ENCODE results near the gene AP1AR.

The AP1AR gene

DNA sequence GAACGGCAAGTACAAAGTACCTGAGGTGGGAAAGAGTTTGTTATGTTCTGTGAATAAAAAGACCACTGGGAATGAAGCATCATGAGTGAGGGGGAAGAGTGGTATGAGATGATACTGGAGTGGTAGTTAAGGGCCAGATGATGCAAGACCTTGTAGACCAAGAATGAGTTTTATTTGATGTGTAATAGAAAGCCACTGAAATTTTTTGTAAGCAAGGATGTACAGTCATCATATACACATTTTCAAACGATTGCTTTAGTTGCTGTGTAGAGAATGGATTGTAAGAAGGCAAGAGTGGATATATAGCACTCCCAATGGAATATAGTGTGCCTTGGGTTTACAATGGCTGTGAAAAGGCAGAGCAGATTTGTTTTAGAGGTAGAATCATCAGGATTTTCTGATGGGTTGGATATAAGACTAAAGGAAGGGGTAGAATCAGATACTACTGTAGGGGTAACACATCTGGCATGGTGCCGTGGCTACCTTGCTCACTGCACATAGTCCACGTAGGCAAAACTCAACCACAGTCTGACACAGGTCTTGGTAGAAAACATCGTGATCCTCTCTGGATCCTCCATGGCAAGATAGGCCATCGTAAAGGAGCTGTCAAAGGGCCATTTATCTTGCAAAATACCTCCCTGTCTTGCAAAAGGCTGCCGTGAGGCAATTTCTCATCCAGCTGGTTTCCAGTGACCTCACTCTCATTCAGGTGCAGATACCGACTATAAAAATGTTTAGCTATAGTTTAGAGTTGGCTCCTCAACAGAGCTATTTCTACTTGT is 39.2 kb downstream of the AP1AR start:
- Histone ChIP-seq H3K27me3 (no peaks in the 10 kb centered on the region), H3K4me3 (no peak overlapping the region), H3K4me2 (no peak overlapping the region; a peak in 1 of 22 replicates), H4K20me1 (peaks cover 0 to 32% (median 0%) of the 10 kb centered on the region in 11 experiments; a peak in 5 of 22 replicates), H3K27ac (peak overlapping the region in 3 of 11 experiments; percentile 6 to 24 (median 10); a peak in 1 of 22 replicates), H3K4me1 (peaks cover 0 to 13% (median 0%) of the 10 kb centered on the region in 10 experiments; a peak in 7 of 20 replicates), H3K36me3 (peaks cover 31 to 66% (median 50%) of the 10 kb centered on the region in 11 experiments), H3K9me3 (replicated peaks in 1 of 11) (no peaks in the 10 kb centered on the region), H3K9ac (no peak overlapping the region)
- TF ChIP-seq Cebpa-rat (IDR thresholded peaks at IDR 0.05): no peak

DNA sequence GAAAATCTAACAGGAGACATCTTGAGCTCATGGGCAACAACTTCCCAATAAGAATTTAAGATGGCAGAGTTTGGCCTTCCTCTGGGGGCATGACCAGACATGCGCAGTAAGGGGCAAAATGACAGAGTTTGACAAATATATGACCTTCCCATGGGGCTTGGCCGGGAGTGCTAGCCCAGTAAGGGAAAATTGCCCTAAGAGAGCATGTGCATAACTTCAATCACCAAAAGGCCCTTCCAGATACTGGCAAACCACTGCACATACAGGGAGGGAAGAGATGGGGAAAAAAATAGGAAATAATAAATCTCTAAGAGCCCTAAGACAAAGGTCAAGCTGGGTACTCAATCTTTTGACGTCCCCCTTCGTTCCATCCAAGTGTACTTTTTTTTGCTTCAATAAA is 40.7 kb downstream of the AP1AR start:
- Histone ChIP-seq H3K27ac (no peak overlapping the region), H3K9ac (no peak overlapping the region), H3K9me3 (replicated peaks in 1 of 11) (no peaks in the 10 kb centered on the region; a peak in 1 of 22 replicates), H3K36me3 (peaks cover 41 to 70% (median 58%) of the 10 kb centered on the region in 11 experiments), H3K4me2 (no peak overlapping the region), H3K4me3 (no peak overlapping the region), H4K20me1 (peaks cover 0 to 46% (median 4%) of the 10 kb centered on the region in 11 experiments; a peak in 7 of 22 replicates), H3K27me3 (no peaks in the 10 kb centered on the region), H3K4me1 (peaks cover 0 to 13% (median 3%) of the 10 kb centered on the region in 10 experiments; a peak in 9 of 20 replicates)
- no peak for TF ChIP-seq Cebpa-rat (IDR thresholded peaks at IDR 0.05)

DNA sequence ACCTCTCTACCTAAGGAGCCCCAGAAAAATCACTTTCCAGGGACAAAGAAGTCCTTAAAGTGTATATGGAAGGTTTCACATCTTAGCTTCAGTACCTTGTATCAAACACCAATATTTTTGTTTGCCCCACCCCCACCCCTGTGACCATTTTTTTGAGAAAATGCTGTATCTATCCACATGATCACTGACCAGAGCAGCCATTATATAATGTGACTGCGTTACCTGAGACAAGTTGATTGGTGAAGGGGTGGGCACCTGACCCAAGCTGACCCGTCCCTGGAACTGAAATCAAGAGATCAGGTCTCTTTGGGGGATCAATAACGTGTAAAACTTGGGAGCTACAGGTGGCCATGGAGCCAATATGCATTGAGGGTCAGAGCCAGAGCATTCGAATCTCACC is 43.4 kb downstream of the AP1AR start:
- Histone ChIP-seq H3K27ac (no peak overlapping the region), H3K27me3 (no peaks in the 10 kb centered on the region), H3K9ac (no peak overlapping the region), H3K9me3 (replicated peaks in 1 of 11) (no peaks in the 10 kb centered on the region; a peak in 1 of 22 replicates), H3K4me1 (peaks cover 12 to 30% (median 24%) of the 10 kb centered on the region in 10 experiments), H3K4me2 (no peak overlapping the region), H3K4me3 (no peak overlapping the region), H4K20me1 (peaks cover 0 to 72% (median 5%) of the 10 kb centered on the region in 11 experiments; a peak in 11 of 22 replicates), H3K36me3 (peaks cover 42 to 69% (median 55%) of the 10 kb centered on the region in 11 experiments)
- TF ChIP-seq Cebpa-rat (IDR thresholded peaks at IDR 0.05): no peak

DNA sequence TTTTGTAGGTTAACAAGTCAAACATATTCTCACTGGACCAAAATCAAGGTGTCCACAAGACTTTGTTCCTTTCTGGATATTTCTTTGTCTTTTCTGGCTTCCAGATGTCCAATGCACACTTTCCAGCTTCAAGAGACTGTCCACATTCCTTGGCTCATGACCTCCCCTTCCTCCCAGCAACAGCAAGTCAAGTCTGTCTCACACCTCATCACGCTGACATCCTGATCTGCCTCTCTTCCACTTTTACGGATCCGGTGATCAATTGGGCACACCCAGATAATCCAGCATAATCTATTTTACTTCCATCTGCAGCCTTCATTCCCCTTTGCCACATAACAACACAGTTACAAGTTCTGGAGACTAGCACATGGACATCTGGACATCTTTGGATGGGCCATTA is 44.5 kb downstream of the AP1AR start:
- H4K20me1 ChIP-seq: peaks cover 0 to 78% (median 8%) of the 10 kb centered on the region in 11 experiments; a peak in 11 of 22 replicates
- no peaks in the 10 kb centered on the region for H3K27me3 ChIP-seq
- H3K4me2 ChIP-seq: peak overlapping the region in 1 of 11 experiments; percentile 11; a peak in 1 of 22 replicates
- TF ChIP-seq Cebpa-rat (IDR thresholded peaks at IDR 0.05): no peak
- no peaks in the 10 kb centered on the region; a peak in 1 of 22 replicates for H3K9me3 ChIP-seq (replicated peaks in 1 of 11)
- H3K4me1 ChIP-seq: peaks cover 23 to 40% (median 35%) of the 10 kb centered on the region in 10 experiments
- H3K36me3 ChIP-seq: peaks cover 43 to 67% (median 55%) of the 10 kb centered on the region in 11 experiments
- no peak overlapping the region for H3K27ac ChIP-seq
- no peak overlapping the region for H3K9ac ChIP-seq
- H3K4me3 ChIP-seq: no peak overlapping the region

DNA sequence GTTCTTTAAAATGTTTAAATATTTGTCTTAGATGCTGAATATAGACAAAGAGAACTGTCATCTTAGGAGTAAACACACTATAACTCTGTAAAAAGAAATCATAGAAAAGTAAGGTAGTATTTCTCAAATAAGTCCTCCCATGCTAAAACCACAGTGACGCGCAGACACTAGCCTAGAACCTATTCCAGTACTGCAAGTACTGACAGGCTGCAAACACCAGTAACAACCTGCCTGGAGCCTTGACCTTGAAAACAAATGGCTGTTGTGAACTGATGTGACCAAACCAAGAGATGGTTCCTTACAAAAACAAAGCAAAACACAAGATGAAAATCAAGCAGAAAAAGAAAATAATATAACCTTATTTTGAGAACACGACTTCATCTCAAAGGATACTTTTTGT is 45.6 kb downstream of the AP1AR start:
- H3K4me3 ChIP-seq: no peak overlapping the region
- H3K36me3 ChIP-seq: peaks cover 39 to 76% (median 64%) of the 10 kb centered on the region in 11 experiments
- no peak for TF ChIP-seq Cebpa-rat (IDR thresholded peaks at IDR 0.05)
- H3K27ac ChIP-seq: no peak overlapping the region
- peaks cover 6 to 10% (median 8%) of the 10 kb centered on the region in 11 experiments; a peak in 20 of 22 replicates for H3K9me3 ChIP-seq (replicated peaks in 1 of 11)
- no peaks in the 10 kb centered on the region for H3K27me3 ChIP-seq
- peaks cover 30 to 50% (median 43%) of the 10 kb centered on the region in 10 experiments for H3K4me1 ChIP-seq
- H3K4me2 ChIP-seq: no peak overlapping the region; a peak in 2 of 22 replicates
- no peak overlapping the region for H3K9ac ChIP-seq
- H4K20me1 ChIP-seq: peaks cover 0 to 87% (median 8%) of the 10 kb centered on the region in 11 experiments; a peak in 11 of 22 replicates

DNA sequence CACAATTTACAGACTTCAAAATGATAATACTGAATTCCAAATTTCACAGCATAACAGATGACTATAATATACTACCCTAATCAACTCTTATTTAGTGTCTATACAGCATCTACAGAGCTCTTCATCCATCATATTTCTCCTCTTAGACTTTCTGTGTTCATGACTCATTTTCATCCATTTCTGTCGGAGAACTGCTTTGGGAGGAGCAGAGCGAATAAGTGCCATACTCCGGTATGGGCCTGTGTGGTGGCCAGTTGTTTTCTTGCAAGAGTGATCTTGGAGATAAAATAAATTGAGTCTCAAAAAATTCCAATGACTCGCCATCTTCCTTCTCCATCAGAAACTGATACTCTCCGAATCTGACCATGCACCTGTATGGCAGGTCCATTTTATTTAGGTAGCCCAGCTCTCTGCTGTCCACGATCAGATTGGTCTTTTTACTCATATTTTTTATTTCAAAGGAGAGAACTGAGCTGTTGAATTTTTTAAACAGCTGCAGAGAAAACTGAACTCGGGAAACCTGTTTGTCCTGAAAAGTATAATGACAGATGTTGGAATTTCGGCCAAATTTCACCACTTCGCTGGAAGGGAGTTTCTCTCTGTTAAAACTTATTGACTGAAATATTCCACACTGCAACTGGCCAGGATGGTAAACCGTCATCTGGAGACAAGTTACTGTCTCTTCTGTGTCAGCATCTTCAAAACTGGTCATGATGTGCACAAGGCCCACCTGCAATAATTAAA is 46.3 kb downstream of the AP1AR start:
- Histone ChIP-seq H3K4me1 (peaks cover 34 to 57% (median 48%) of the 10 kb centered on the region in 10 experiments), H3K9ac (no peak overlapping the region), H4K20me1 (peaks cover 0 to 90% (median 8%) of the 10 kb centered on the region in 11 experiments; a peak in 11 of 22 replicates), H3K36me3 (peaks cover 37 to 78% (median 66%) of the 10 kb centered on the region in 11 experiments), H3K27ac (peak overlapping the region in 8 of 11 experiments; percentile 11 to 87 (median 70); a peak in 13 of 22 replicates), H3K27me3 (no peaks in the 10 kb centered on the region), H3K9me3 (replicated peaks in 1 of 11) (peaks cover 7 to 17% (median 14%) of the 10 kb centered on the region in 11 experiments; a peak in 20 of 22 replicates), H3K4me3 (no peak overlapping the region), H3K4me2 (peak overlapping the region in 7 of 11 experiments; percentile 11 to 93 (median 20); a peak in 10 of 22 replicates)
- TF ChIP-seq Cebpa-rat (IDR thresholded peaks at IDR 0.05): no peak

DNA sequence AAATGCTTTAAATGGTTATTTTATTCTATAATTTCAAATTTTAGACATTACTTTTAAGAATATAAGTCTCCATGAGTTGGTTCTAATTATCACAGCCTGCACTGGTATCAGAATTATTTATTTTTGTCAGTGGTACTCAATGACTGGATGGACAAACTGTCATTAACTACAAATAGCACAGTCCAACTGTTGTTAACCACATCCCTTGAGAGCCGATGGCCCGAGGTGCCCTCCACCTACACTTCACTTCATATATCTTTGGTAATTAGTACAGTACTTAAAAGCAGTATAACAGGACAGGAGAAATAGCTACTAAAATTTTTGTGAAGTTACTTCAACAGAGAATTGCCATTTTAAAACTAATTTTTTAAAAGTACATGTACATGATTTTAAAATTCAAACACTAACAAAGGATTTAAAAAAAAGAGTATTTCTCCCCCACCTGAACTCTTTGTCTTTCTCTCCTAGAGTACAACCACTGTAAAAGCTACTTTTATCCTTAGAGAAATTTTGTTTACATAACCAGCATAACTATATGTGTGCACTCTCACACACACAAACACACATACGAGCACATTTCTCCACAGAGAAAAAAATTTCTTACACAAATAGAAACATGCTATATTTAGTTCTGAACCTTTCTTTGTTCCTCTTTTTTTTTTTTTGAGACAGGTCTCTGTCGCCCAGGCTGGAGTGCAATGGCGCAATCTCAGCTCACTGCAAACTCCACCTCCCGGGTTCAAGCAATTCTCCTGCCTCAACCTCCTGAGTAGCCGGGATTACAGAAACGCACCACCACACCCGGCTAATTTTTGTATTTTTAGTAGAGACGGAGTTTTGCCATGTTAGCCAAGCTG is 47.7 kb downstream of the AP1AR start:
- H3K4me1 ChIP-seq: peaks cover 42 to 70% (median 57%) of the 10 kb centered on the region in 10 experiments
- peaks cover 7 to 17% (median 15%) of the 10 kb centered on the region in 11 experiments; a peak in 20 of 22 replicates for H3K9me3 ChIP-seq (replicated peaks in 1 of 11)
- H3K27me3 ChIP-seq: no peaks in the 10 kb centered on the region
- peaks cover 0 to 97% (median 12%) of the 10 kb centered on the region in 11 experiments; a peak in 12 of 22 replicates for H4K20me1 ChIP-seq
- H3K4me2 ChIP-seq: peak overlapping the region; percentile 79 to 93 (median 89)
- H3K4me3 ChIP-seq: peak overlapping the region; percentile 42 to 86 (median 51)
- TF ChIP-seq Cebpa-rat (IDR thresholded peaks at IDR 0.05): peak in 9 of 11 experiments; percentile 65 to 87 (median 79); a peak in 16 of 22 replicates
- peaks cover 37 to 72% (median 57%) of the 10 kb centered on the region in 11 experiments for H3K36me3 ChIP-seq
- H3K27ac ChIP-seq: peak overlapping the region; percentile 14 to 87 (median 85); a peak in 21 of 22 replicates
- H3K9ac ChIP-seq: peak overlapping the region; percentile 59 to 79 (median 75)

Data from BLaER1 treated with 17β-estradiol and CSF1 and Interleukin-3, amounts not matched to agents 10 nM and 100 nM (cell line).